EH (cell line): Measurements from ENCODE around the gene EEF1AKMT1.

Experiments
- DNase-seq: peaks from one replicate; pipeline ENCODE4 v3.0.0-alpha.2; 2015; ENCODE audit warnings: low read depth

EEF1AKMT1 gene

GRCh38 chr13:20696073-20696472 lies 77.7 kb downstream of the EEF1AKMT1 start:
- no peak for DNase-seq

GRCh38 chr13:20691616-20692015 lies 82.1 kb downstream of the EEF1AKMT1 start:
- DNase-seq: no peak

- no peak for DNase-seq
Observed at GRCh38 chr13:20689291-20689690, 84.5 kb downstream of the EEF1AKMT1 start.

GRCh38 chr13:20686863-20687579 lies 86.7 kb downstream of the EEF1AKMT1 start:
- peak; percentile 19 for DNase-seq

GRCh38 chr13:20686167-20686566 lies 87.6 kb downstream of the EEF1AKMT1 start:
- peak; percentile 8 for DNase-seq

- no peak for DNase-seq
Observed at GRCh38 chr13:20685092-20685491, 88.7 kb downstream of the EEF1AKMT1 start.

- no peak for DNase-seq
Observed at GRCh38 chr13:20684546-20684945, 89.2 kb downstream of the EEF1AKMT1 start.

- DNase-seq: no peak
Observed at GRCh38 chr13:20684041-20684440, 89.7 kb downstream of the EEF1AKMT1 start.

- no peak for DNase-seq
Observed at GRCh38 chr13:20682061-20682460, 91.7 kb downstream of the EEF1AKMT1 start.

GRCh38 chr13:20681481-20681880 lies 92.3 kb downstream of the EEF1AKMT1 start:
- DNase-seq: peak; percentile 86

- DNase-seq: no peak
Observed at GRCh38 chr13:20680416-20681080, 93.2 kb downstream of the EEF1AKMT1 start.

GRCh38 chr13:20679879-20680278 lies 93.9 kb downstream of the EEF1AKMT1 start:
- DNase-seq: no peak
